CD4-positive, CD25-positive, alpha-beta regulatory T cell (primary cell): ENCODE results near the gene HRG. TPM values are rescaled to one million over a fixed set of nuclear protein-coding genes. Genes with fewer than 3 reads are reported as not detected.

ENCODE experiments used
- ATAC-seq, 2 donors: fragments of 150-1000 bp; cut with Tn5 transposase; one replicate each; pipeline ENCODE4 v1.10.0; 2021; ENCODE audit warnings: low read depth in 2 of 2, moderate number of reproducible peaks in 2 of 2, moderate library complexity in 1 of 2
- DNase-seq, 3 donors: peaks; one replicate each; pipeline versions ENCODE4 v3.0.0 to v3.0.0-alpha.2; 2012 to 2022; ENCODE audit warnings: mixed read lengths in 1 of 3
- H3K27ac ChIP-seq: one replicate; pipeline ENCODE4 v1.7.0; 2013; ENCODE audit warnings: mild to moderate bottlenecking, low read length; ENCODE audit not compliant: insufficient read depth, poor library complexity, severe bottlenecking
- H3K27me3 ChIP-seq: one replicate; pipeline ENCODE4 v1.7.0; 2013; ENCODE audit warnings: low read length; ENCODE audit not compliant: control insufficient read depth, insufficient read depth
- H3K36me3 ChIP-seq: one replicate; pipeline ENCODE4 v1.7.0; 2013; ENCODE audit warnings: mild to moderate bottlenecking, low read length, moderate library complexity; ENCODE audit not compliant: control insufficient read depth, insufficient read depth
- H3K4me1 ChIP-seq: 2 replicates; pipeline ENCODE4 v1.7.0; 2013; ENCODE audit warnings: mild to moderate bottlenecking, low read length; ENCODE audit not compliant: insufficient read depth, control insufficient read depth, poor library complexity, severe bottlenecking
- H3K4me3 ChIP-seq: one replicate; pipeline ENCODE4 v1.7.0; 2013; ENCODE audit warnings: low read depth, mild to moderate bottlenecking, low read length, moderate library complexity
- H3K9me3 ChIP-seq, 2 experiments: 1 replicate in 1 of 2; 2 replicates in 1 of 2; pipeline ENCODE4 v1.7.0; 2013; ENCODE audit warnings: low read length in 2 of 2, mild to moderate bottlenecking in 1 of 2, moderate library complexity in 1 of 2; ENCODE audit not compliant: control insufficient read depth in 2 of 2
- H3K27ac Mint-ChIP-seq, 3 donors: one replicate each; pipeline ENCODE4 v1.8.0; 2020 to 2022; ENCODE audit warnings: mild to moderate bottlenecking in 3 of 3, mixed read lengths in 3 of 3, moderate library complexity in 2 of 3
- H3K27me3 Mint-ChIP-seq: one replicate; pipeline ENCODE4 v1.8.0; 2022; ENCODE audit warnings: mild to moderate bottlenecking, mixed read lengths
- H3K36me3 Mint-ChIP-seq: one replicate; pipeline ENCODE4 v1.8.0; 2020; ENCODE audit warnings: mixed read lengths
- H3K4me1 Mint-ChIP-seq, 4 donors: one replicate each; pipeline ENCODE4 v1.8.0; 2020 to 2022; ENCODE audit warnings: mixed read lengths in 4 of 4, mild to moderate bottlenecking in 1 of 4
- H3K4me3 Mint-ChIP-seq, 4 donors: one replicate each; pipeline ENCODE4 v1.8.0; 2020 to 2022; ENCODE audit warnings: mild to moderate bottlenecking in 4 of 4, mixed read lengths in 4 of 4, moderate library complexity in 3 of 4
- H3K9me3 Mint-ChIP-seq, 7 donors: one replicate each; pipeline ENCODE4 v1.8.0; 2020 to 2022; ENCODE audit warnings: mixed read lengths in 7 of 7, mild to moderate bottlenecking in 3 of 7, moderate library complexity in 2 of 7
- polyA plus RNA-seq, 4 donors: library from polyadenylated mRNA; unstranded; fragments of 300-500 nt; fragmentation: Illumina TruSeq; gene quantifications; one replicate each; pipeline ENCODE4 v1.2.3, GENCODE V29; 2021
- total RNA-seq: library from RNA; stranded (reverse); gene quantifications from one replicate; pipeline ENCODE4 v1.2.3, GENCODE V29; 2022

Gene HRG
- total and polyA plus RNA-seq, 5 donors from 2014 or later = not detected

- DNase-seq = no peak
- Mint-ChIP-seq H3K4me1 (no peaks in the 10 kb centered on the region), H3K4me3 (no peak overlapping the region), H3K27ac (peak overlapping the region in 1 of 3 donors; percentile 20), H3K27me3 (peaks cover 8% of the 10 kb centered on the region), H3K9me3 (no peaks in the 10 kb centered on the region), H3K36me3 (no peaks in the 10 kb centered on the region)
- Histone ChIP-seq H3K4me3 (no peak overlapping the region), H3K9me3 (no peaks in the 10 kb centered on the region), H3K4me1 (no peaks in the 10 kb centered on the region), H3K36me3 (no peaks in the 10 kb centered on the region), H3K27ac (no peak overlapping the region), H3K27me3 (no peaks in the 10 kb centered on the region)
- no peak for ATAC-seq
Observed at GRCh38 chr3:186719945-186720739, 54.3 kb downstream of the HRG start.

- no peaks in the 10 kb centered on the region for H3K27me3 ChIP-seq
- H3K36me3 ChIP-seq = no peaks in the 10 kb centered on the region
- no peaks in the 10 kb centered on the region for H3K4me1 ChIP-seq
- DNase-seq (no peak), ATAC-seq (no peak)
- Mint-ChIP-seq H3K9me3 (no peaks in the 10 kb centered on the region), H3K4me3 (no peak overlapping the region), H3K36me3 (no peaks in the 10 kb centered on the region), H3K4me1 (no peaks in the 10 kb centered on the region), H3K27me3 (peaks cover 7% of the 10 kb centered on the region), H3K27ac (no peak overlapping the region)
- no peak overlapping the region for H3K27ac ChIP-seq
- no peaks in the 10 kb centered on the region for H3K9me3 ChIP-seq
- H3K4me3 ChIP-seq = no peak overlapping the region
Observed at GRCh38 chr3:186722457-186722856, 56.6 kb downstream of the HRG start.

- H3K27ac Mint-ChIP-seq = no peak overlapping the region
- no peaks in the 10 kb centered on the region for H3K36me3 Mint-ChIP-seq
- no peak for ATAC-seq
- DNase-seq = no peak
- no peak overlapping the region for H3K4me3 Mint-ChIP-seq
- Histone ChIP-seq H3K9me3 (no peaks in the 10 kb centered on the region), H3K36me3 (no peaks in the 10 kb centered on the region), H3K27me3 (peaks cover 3% of the 10 kb centered on the region), H3K27ac (no peak overlapping the region), H3K4me3 (no peak overlapping the region), H3K4me1 (no peaks in the 10 kb centered on the region)
- H3K9me3 Mint-ChIP-seq = no peaks in the 10 kb centered on the region
- H3K27me3 Mint-ChIP-seq = peaks cover 4% of the 10 kb centered on the region
- H3K4me1 Mint-ChIP-seq = no peaks in the 10 kb centered on the region
Observed at GRCh38 chr3:186724911-186725310, 59.1 kb downstream of the HRG start.

Other genes with a start within 250 kb of the HRG start
- 2.1 TPM for gene CRYGS, start 121.6 kb upstream of the HRG start, total RNA-seq
- under 1 TPM in 2 of 4 donors, not detected in 2; 0.36 to 0.53 TPM for gene CRYGS, start 121.6 kb upstream of the HRG start, polyA plus RNA-seq
- gene TBCCD1, start 98.7 kb upstream of the HRG start, total RNA-seq = 19.8 TPM
- gene TBCCD1, start 98.7 kb upstream of the HRG start, polyA plus RNA-seq = 10 to 100 TPM; 18.7 to 23.9 (median 22.5) TPM
- gene DNAJB11, start 95.3 kb upstream of the HRG start, total RNA-seq = 91.9 TPM
- gene DNAJB11, start 95.3 kb upstream of the HRG start, polyA plus RNA-seq = 10 to 100 TPM; 26.4 to 42.2 (median 34.6) TPM
- gene AHSG, start 53.0 kb upstream of the HRG start, total RNA-seq = not detected
- not detected for gene AHSG, start 53.0 kb upstream of the HRG start, polyA plus RNA-seq
- gene FETUB, start 25.6 kb upstream of the HRG start, total RNA-seq = not detected
- gene FETUB, start 25.6 kb upstream of the HRG start, polyA plus RNA-seq = not detected
- gene KNG1, start 51.3 kb downstream of the HRG start, total RNA-seq = not detected
- gene KNG1, start 51.3 kb downstream of the HRG start, polyA plus RNA-seq = not detected
- 900 TPM for gene EIF4A2, start 117.6 kb downstream of the HRG start, total RNA-seq
- gene EIF4A2, start 117.6 kb downstream of the HRG start, polyA plus RNA-seq = 100 to 1,000 TPM; 203 to 253 (median 230) TPM
- 16.8 TPM for gene RFC4, start 140.5 kb downstream of the HRG start, total RNA-seq
- 10 to 100 TPM; 15.6 to 40.2 (median 24.9) TPM for gene RFC4, start 140.5 kb downstream of the HRG start, polyA plus RNA-seq
- gene ADIPOQ, start 176.7 kb downstream of the HRG start, total RNA-seq = not detected
- gene ADIPOQ, start 176.7 kb downstream of the HRG start, polyA plus RNA-seq = not detected